GM21360 (cell line): Measurements from ENCODE around the gene ZMYND15.

Source experiments
- ATAC-seq: cut with Tn5 transposase; IDR thresholded peaks from one replicate; pipeline ENCODE4 v1.9.1; 2021; ENCODE audit warnings: mild to moderate bottlenecking, moderate library complexity; ENCODE audit not compliant: unreplicated experiment

ZMYND15 gene

GRCh38 chr17:4715063-4715744, 24.4 kb upstream of the ZMYND15 start:
- ATAC-seq: no peak

GRCh38 chr17:4716081-4716480, 23.6 kb upstream of the ZMYND15 start:
- no peak for ATAC-seq

GRCh38 chr17:4717791-4718190, 21.8 kb upstream of the ZMYND15 start:
- ATAC-seq: no peak

GRCh38 chr17:4718276-4718675, 21.4 kb upstream of the ZMYND15 start:
- no peak for ATAC-seq

- ATAC-seq: no peak
Observed at GRCh38 chr17:4719146-4719545, 20.5 kb upstream of the ZMYND15 start.

- no peak for ATAC-seq
Observed at GRCh38 chr17:4719684-4720221, 19.9 kb upstream of the ZMYND15 start.

- no peak for ATAC-seq
Observed at GRCh38 chr17:4720787-4721186, 18.8 kb upstream of the ZMYND15 start.

GRCh38 chr17:4721203-4722135, 18.2 kb upstream of the ZMYND15 start:
- ATAC-seq: no peak

GRCh38 chr17:4722678-4723240, 16.9 kb upstream of the ZMYND15 start:
- ATAC-seq: no peak

- no peak for ATAC-seq
Observed at GRCh38 chr17:4724650-4725049, 15.0 kb upstream of the ZMYND15 start.

GRCh38 chr17:4725646-4726310, 13.9 kb upstream of the ZMYND15 start:
- ATAC-seq: no peak

- ATAC-seq: no peak
Observed at GRCh38 chr17:4728124-4728523, 11.5 kb upstream of the ZMYND15 start.

GRCh38 chr17:4733073-4733531, 6.5 kb upstream of the ZMYND15 start:
- ATAC-seq: no peak

- ATAC-seq: no peak
Observed at GRCh38 chr17:4734857-4735475, 4.7 kb upstream of the ZMYND15 start.

GRCh38 chr17:4735876-4736651, 3.6 kb upstream of the ZMYND15 start:
- no peak for ATAC-seq

- no peak for ATAC-seq
Observed at GRCh38 chr17:4738136-4739121, 1.2 kb upstream of the ZMYND15 start.

GRCh38 chr17:4740025-4740351, 355 bp downstream of the ZMYND15 start:
- no peak for ATAC-seq

GRCh38 chr17:4740584-4740983, 951 bp downstream of the ZMYND15 start:
- no peak for ATAC-seq

GRCh38 chr17:4741544-4741943, 1.9 kb downstream of the ZMYND15 start:
- no peak for ATAC-seq
